A549 (cell line): ENCODE measurements around the gene FOXA1. TPM values are rescaled to one million over a fixed set of nuclear protein-coding genes. Genes with fewer than 3 reads are reported as not detected.

ENCODE experiments used
- ATAC-seq, 2 experiments: fragments of 200-7000 bp in 1 of 2; fragments of >200 bp in 1 of 2; cut with Nextera tagmentation in 1 of 2; cut with Tn5 transposase in 1 of 2; 3 replicates each; pipeline versions ENCODE4 v1.8.0 to v1.9.1; 2018 to 2020; ENCODE audit warnings: mild to moderate bottlenecking in 1 of 2, moderate library complexity in 1 of 2
- CTCF ChIA-PET: fragments of 300-600 bp; sonication (Branson Sonifier 250); formaldehyde crosslinking; extraction: SDS; loops from one replicate; lab custom pipeline; 2021; ENCODE audit warnings: antibody characterized with exemption, inconsistent platforms; lab: Yijun Ruan, JAX
- POLR2A ChIA-PET: fragments of 350-600 bp; formaldehyde crosslinking; extraction: SDS; loops from one replicate; lab custom pipeline; 2021; ENCODE audit warnings: antibody characterized with exemption, inconsistent platforms; lab: Yijun Ruan, JAX
- DNase-seq, 2 experiments: peaks; one replicate each; pipeline versions ENCODE4 v3.0.0 to v3.0.0-alpha.2; 2011 to 2016; ENCODE audit warnings: low read depth in 1 of 2, low spot score in 1 of 2
- FAIRE-seq: peaks from 2 replicates; lab custom pipeline; 2011; peaks lifted over from hg19 to GRCh38; lab: Jason Lieb, UNC
- H3K27ac ChIP-seq, 2 experiments: fragments of >200 bp; sonication (Bioruptor Twin); formaldehyde crosslinking; 3 replicates each; pipeline ENCODE4 v1.5.1; 2016 to 2017
- H3K4me1 ChIP-seq: fragments of >200 bp; sonication (Bioruptor Twin); formaldehyde crosslinking; 3 replicates; pipeline ENCODE4 v1.6.1; 2016
- H3K4me2 ChIP-seq: fragments of >200 bp; sonication (Bioruptor Twin); formaldehyde crosslinking; 3 replicates; pipeline ENCODE4 v1.6.1; 2016
- H3K4me3 ChIP-seq: fragments of >200 bp; sonication (Bioruptor Twin); formaldehyde crosslinking; 3 replicates; pipeline ENCODE4 v1.5.1; 2016
- H3K9me3 ChIP-seq: fragments of >200 bp; sonication (Bioruptor Twin); formaldehyde crosslinking; 3 replicates; pipeline ENCODE4 v1.6.1; 2016
- EP300 ChIP-seq, 2 experiments: fragments of >200 bp; sonication (Bioruptor Twin); formaldehyde crosslinking; IDR thresholded peaks; 2 replicates in 1 of 2; 3 replicates in 1 of 2; pipeline ENCODE4 v1.6.1; 2016 to 2017
- FOSB ChIP-seq: fragments of 250-450 bp; sonication (Bioruptor Pico); IDR thresholded peaks from 2 replicates; pipeline ENCODE4 v1.5.0; 2020; ENCODE audit warnings: mild to moderate bottlenecking, moderate library complexity
- FOSL2 ChIP-seq, 2 experiments: fragments of 450-650 bp in 1 of 2; fragments of >200 bp in 1 of 2; sonication (Bioruptor Twin) in 1 of 2; formaldehyde crosslinking; IDR thresholded peaks; 2 replicates each; pipeline versions ENCODE4 v1.5.0 to v1.6.1; 2016 to 2020; ENCODE audit warnings: mild to moderate bottlenecking in 1 of 2, moderate library complexity in 1 of 2
- HDAC2 ChIP-seq: fragments of 200-600 bp; sonication (generic); IDR thresholded peaks from 2 replicates; pipeline ENCODE4 v1.6.1; 2016
- HES2 ChIP-seq: fragments of >200 bp; sonication (Bioruptor Twin); formaldehyde crosslinking; IDR thresholded peaks from 2 replicates; pipeline ENCODE4 v1.6.1; 2016
- HOXA7 ChIP-seq: fragments of 250-450 bp; sonication (Bioruptor Pico); IDR thresholded peaks from 2 replicates; pipeline ENCODE4 v1.5.0; 2020; ENCODE audit warnings: mild to moderate bottlenecking, moderate library complexity
- HOXB5 ChIP-seq: fragments of 250-450 bp; sonication (Bioruptor Pico); IDR thresholded peaks from 2 replicates; pipeline ENCODE4 v1.5.0; 2020; ENCODE audit warnings: mild to moderate bottlenecking, moderate library complexity
- KDM5A ChIP-seq: fragments of 200-600 bp; sonication (generic); IDR thresholded peaks from 2 replicates; pipeline ENCODE4 v1.6.1; 2016; ENCODE audit warnings: antibody characterized with exemption, mild to moderate bottlenecking
- MYC ChIP-seq: IDR thresholded peaks from 2 replicates; pipeline ENCODE4 v1.6.1; 2012; ENCODE audit warnings: mild to moderate bottlenecking, inconsistent platforms, low read length, improper control_type of control experiment, borderline replicate concordance
- NFE2L2 ChIP-seq: fragments of 150-350 bp; conservative IDR thresholded peaks from 2 replicates; pipeline ENCODE4 v1.6.1; 2014; ENCODE audit warnings: low read length
- NPAS2 ChIP-seq: fragments of 250-450 bp; sonication (Bioruptor Pico); IDR thresholded peaks from 2 replicates; pipeline ENCODE4 v1.8.0; 2022; ENCODE audit warnings: mild to moderate bottlenecking, moderate library complexity, borderline replicate concordance
- PBX3 ChIP-seq: IDR thresholded peaks from 2 replicates; pipeline ENCODE4 v1.6.1; 2012
- PHF8 ChIP-seq: fragments of 200-600 bp; sonication (generic); IDR thresholded peaks from 2 replicates; pipeline ENCODE4 v1.6.1; 2016; ENCODE audit warnings: low read depth, mild to moderate bottlenecking, antibody characterized with exemption, moderate library complexity, borderline replicate concordance
- POLR2AphosphoS2 ChIP-seq: conservative IDR thresholded peaks from 2 replicates; pipeline ENCODE4 v1.6.1; 2012; ENCODE audit warnings: low read length, improper control_type of control experiment, inconsistent platforms
- RAD21 ChIP-seq, 2 experiments: fragments of >200 bp in 1 of 2; sonication (Bioruptor Twin) in 1 of 2; formaldehyde crosslinking in 1 of 2; IDR thresholded peaks in 1 of 2; conservative IDR thresholded peaks in 1 of 2; 2 replicates in 1 of 2; 3 replicates in 1 of 2; pipeline ENCODE4 v1.6.1; 2012 to 2018; ENCODE audit warnings: inconsistent platforms in 1 of 2
- RFX5 ChIP-seq: fragments of 450-650 bp; IDR thresholded peaks from 2 replicates; pipeline ENCODE4 v1.7.1; 2014; ENCODE audit warnings: antibody characterized with exemption, mild to moderate bottlenecking, moderate library complexity
- SREBF2 ChIP-seq: fragments of 450-650 bp; IDR thresholded peaks from 2 replicates; pipeline ENCODE4 v1.6.1; 2014; ENCODE audit warnings: mild to moderate bottlenecking, moderate library complexity
- WGBS: methylation state at CpG from one replicate; pipeline ENCODE4 v1.1.6; 2017; ENCODE audit errors: missing lambda C conversion rate; 5-methylcytosine and 5-hydroxymethylcytosine counted together
- polyA plus RNA-seq, 4 experiments: library from polyadenylated mRNA; depleted of rRNA in 3 of 4; stranded (reverse); fragments of >200 nt; fragmentation: RNase III in 1 of 4; extraction: RNeasy Plus Mini Kit Qiagen cat#74134 plus additional on column Dnase treatment in 1 of 4; gene quantifications; 2 replicates in 3 of 4; 3 replicates in 1 of 4; pipeline ENCODE4 v1.2.3, GENCODE V29; 2011 to 2017
- TF ChIP-seq, protein P1 (sequence below): IDR thresholded peaks from 2 replicates; pipeline ENCODE4 v1.6.1; 2012; ENCODE audit warnings: low read depth, borderline replicate concordance
- TF ChIP-seq, protein P2 (sequence below): fragments of >200 bp; sonication (Bioruptor Twin); formaldehyde crosslinking; IDR thresholded peaks from 3 replicates; pipeline ENCODE4 v1.5.1; 2016

Gene FOXA1
- polyA plus RNA-seq, 2 of the 4 experiments (the other 2 are of a cell fraction): 5.5 to 17.9 TPM

DNA sequence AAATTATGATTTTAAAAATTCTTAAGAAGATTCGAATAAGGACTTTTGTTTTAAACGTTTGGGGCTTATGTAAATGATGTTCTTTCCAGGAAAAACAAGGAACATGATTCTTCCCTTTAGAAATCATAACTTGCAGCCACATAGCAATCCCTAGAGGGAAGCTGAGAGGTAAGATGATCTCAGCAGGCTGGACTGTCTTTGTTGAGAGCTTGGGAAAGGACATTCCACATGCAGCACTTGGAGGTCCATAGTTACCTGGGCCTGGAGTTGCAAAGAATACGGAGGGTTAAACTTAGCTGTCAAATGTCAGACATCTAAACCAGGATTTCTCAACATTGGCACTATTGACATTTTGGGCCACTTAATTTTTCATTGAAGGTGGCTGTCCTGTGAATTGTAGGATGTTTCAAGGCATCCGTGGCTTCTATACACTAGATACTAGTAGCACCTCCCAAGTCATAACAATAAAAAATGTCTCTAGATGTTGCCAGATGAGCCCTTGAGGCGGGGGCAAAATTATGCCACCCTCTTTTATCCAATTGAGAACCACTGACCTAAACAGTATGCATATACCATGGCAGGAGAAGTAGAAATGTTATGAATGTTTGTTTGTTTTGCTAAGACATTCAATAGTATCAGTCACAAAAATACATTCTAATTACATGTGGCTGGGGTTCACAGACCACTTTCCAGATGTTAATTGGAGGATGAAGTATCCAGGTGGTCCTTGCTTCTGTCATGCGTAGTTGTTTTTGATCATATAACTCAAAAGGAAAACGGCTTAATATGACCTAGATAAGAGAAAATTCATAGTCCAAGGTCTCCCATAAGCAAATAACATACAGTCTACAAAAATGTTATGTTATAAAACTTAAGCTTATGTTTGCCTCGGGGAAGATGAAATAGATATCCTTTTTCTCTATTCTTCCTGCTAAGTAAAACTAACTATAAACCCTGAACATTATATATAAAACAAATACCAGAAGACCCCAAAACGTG is 30.8 kb upstream of the FOXA1 start:
- DNase-seq (no peak), ATAC-seq (no peak), FAIRE-seq (no peak)
- WGBS: 57% methylated on average over 9 of the region's 9 CpGs
- 0 out of 3 replicates have a peak, but pooled peaks cover 5% of the 10 kb centered on the region for H3K4me1 ChIP-seq
- H3K4me2 ChIP-seq: no peak overlapping the region
- POLR2A ChIA-PET: no interaction called here
- no peaks in the 10 kb centered on the region for H3K9me3 ChIP-seq
- TF ChIP-seq SREBF2 (no peak), NFE2L2 (no peak), RFX5 (no peak), NPAS2 (no peak)
- TF ChIP-seq, protein P1, sequence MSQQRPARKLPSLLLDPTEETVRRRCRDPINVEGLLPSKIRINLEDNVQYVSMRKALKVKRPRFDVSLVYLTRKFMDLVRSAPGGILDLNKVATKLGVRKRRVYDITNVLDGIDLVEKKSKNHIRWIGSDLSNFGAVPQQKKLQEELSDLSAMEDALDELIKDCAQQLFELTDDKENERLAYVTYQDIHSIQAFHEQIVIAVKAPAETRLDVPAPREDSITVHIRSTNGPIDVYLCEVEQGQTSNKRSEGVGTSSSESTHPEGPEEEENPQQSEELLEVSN: no peak
- TF ChIP-seq, protein P2, sequence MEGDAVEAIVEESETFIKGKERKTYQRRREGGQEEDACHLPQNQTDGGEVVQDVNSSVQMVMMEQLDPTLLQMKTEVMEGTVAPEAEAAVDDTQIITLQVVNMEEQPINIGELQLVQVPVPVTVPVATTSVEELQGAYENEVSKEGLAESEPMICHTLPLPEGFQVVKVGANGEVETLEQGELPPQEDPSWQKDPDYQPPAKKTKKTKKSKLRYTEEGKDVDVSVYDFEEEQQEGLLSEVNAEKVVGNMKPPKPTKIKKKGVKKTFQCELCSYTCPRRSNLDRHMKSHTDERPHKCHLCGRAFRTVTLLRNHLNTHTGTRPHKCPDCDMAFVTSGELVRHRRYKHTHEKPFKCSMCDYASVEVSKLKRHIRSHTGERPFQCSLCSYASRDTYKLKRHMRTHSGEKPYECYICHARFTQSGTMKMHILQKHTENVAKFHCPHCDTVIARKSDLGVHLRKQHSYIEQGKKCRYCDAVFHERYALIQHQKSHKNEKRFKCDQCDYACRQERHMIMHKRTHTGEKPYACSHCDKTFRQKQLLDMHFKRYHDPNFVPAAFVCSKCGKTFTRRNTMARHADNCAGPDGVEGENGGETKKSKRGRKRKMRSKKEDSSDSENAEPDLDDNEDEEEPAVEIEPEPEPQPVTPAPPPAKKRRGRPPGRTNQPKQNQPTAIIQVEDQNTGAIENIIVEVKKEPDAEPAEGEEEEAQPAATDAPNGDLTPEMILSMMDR: no peak
- no peak overlapping the region for H3K27ac ChIP-seq
- CTCF ChIA-PET: no interaction called here
- H3K4me3 ChIP-seq: no peak overlapping the region

GRCh38 chr14:37623971-37624370 is 28.9 kb upstream of the FOXA1 start:
- Histone ChIP-seq H3K9me3 (no peaks in the 10 kb centered on the region), H3K27ac (no peak overlapping the region), H3K4me2 (no peak overlapping the region), H3K4me1 (0 out of 3 replicates have a peak, but pooled peaks cover 5% of the 10 kb centered on the region), H3K4me3 (no peak overlapping the region)
- 85% methylated on average over 1 of the region's 1 CpG for WGBS
- DNase-seq: no peak
- POLR2A ChIA-PET: no interaction called here
- CTCF ChIA-PET: no interaction called here
- no peak for ATAC-seq
- TF ChIP-seq MYC (no peak), HDAC2 (no peak), RAD21 (conservative IDR thresholded peaks at IDR 0.05 in 1 of 2, IDR thresholded peaks at IDR 0.05 in 1 of 2) (no peak), POLR2AphosphoS2 (no peak), PBX3 (no peak), EP300 (IDR thresholded peaks at IDR 0.05) (no peak), HES2 (no peak), HOXA7 (CRISPR knock-in tag) (no peak), FOSL2 (IDR thresholded peaks at IDR 0.05) (no peak), FOSL2 (CRISPR knock-in tag; IDR thresholded peaks at IDR 0.05) (no peak), KDM5A (no peak), FOSB (CRISPR knock-in tag) (no peak), HOXB5 (CRISPR knock-in tag) (no peak), PHF8 (no peak)
- FAIRE-seq: no peak
